HFFc6 (cell line): ENCODE data around the gene DDIT4L. TPM values are rescaled to one million over a fixed set of nuclear protein-coding genes. Genes with fewer than 3 reads are reported as not detected.

Source experiments
- DNase-seq: peaks from one replicate; pipeline ENCODE4 v3.0.0-alpha.2; 2018
- H3K27ac Mint-ChIP-seq: 2 replicates; pipeline ENCODE4 v1.8.0; 2020; ENCODE audit warnings: mild to moderate bottlenecking, mixed read lengths
- H3K27me3 Mint-ChIP-seq: 2 replicates; pipeline ENCODE4 v1.8.0; 2021; ENCODE audit warnings: mild to moderate bottlenecking, moderate library complexity, mixed read lengths; ENCODE audit not compliant: insufficient read depth
- H3K36me3 Mint-ChIP-seq: 2 replicates; pipeline ENCODE4 v1.8.0; 2021; ENCODE audit warnings: low read depth, mixed read lengths
- H3K4me1 Mint-ChIP-seq: 2 replicates; pipeline ENCODE4 v1.8.0; 2020; ENCODE audit warnings: low read depth, mixed read lengths
- H3K4me3 Mint-ChIP-seq: 2 replicates; pipeline ENCODE4 v1.8.0; 2020; ENCODE audit warnings: mild to moderate bottlenecking, moderate library complexity, mixed read lengths
- H3K9me3 Mint-ChIP-seq: 2 replicates; pipeline ENCODE4 v1.8.0; 2020; ENCODE audit warnings: mild to moderate bottlenecking, mixed read lengths
- CTCF ChIP-seq: fragments of 200-600 bp; sonication (generic); IDR thresholded peaks from 2 replicates; pipeline ENCODE4 v1.5.0; 2021; ENCODE audit warnings: antibody characterized with exemption, mild to moderate bottlenecking
- total RNA-seq, 6 experiments: library from RNA; stranded (reverse); fragmentation: NEBNext Ultra II Directional; extraction: Animal tissue kit (Norgen Biotek cat#: 25700); gene quantifications; 2 replicates in 1 of 6; 3 replicates in 5 of 6; pipeline ENCODE4 v1.2.3, GENCODE V29; 2021

Gene DDIT4L
- total RNA-seq, 6 experiments from 2014 or later, result 0.10 to 3.5 (median 0.39) TPM

GRCh38 chr4:100170986-100171385, 19.3 kb downstream of the DDIT4L start:
- Mint-ChIP-seq H3K4me1 (peaks cover 35% of the 10 kb centered on the region), H3K9me3 (no peaks in the 10 kb centered on the region), H3K27me3 (no peaks in the 10 kb centered on the region; the same call in none of the 2 replicates), H3K4me3 (no peak overlapping the region), H3K27ac (no peak overlapping the region), H3K36me3 (no peaks in the 10 kb centered on the region)
- no peak for TF ChIP-seq CTCF
- DNase-seq, result no peak

GRCh38 chr4:100169491-100170485, 20.5 kb downstream of the DDIT4L start:
- Mint-ChIP-seq H3K27me3 (no peaks in the 10 kb centered on the region; the same call in none of the 2 replicates), H3K36me3 (no peaks in the 10 kb centered on the region), H3K4me3 (no peak overlapping the region), H3K9me3 (no peaks in the 10 kb centered on the region), H3K4me1 (peaks cover 35% of the 10 kb centered on the region), H3K27ac (no peak overlapping the region)
- no peak for DNase-seq
- no peak for TF ChIP-seq CTCF

GRCh38 chr4:100168521-100168920, 21.7 kb downstream of the DDIT4L start:
- DNase-seq, result peak; percentile 55
- peak overlapping the region; percentile 63 for H3K4me3 Mint-ChIP-seq
- no peak for TF ChIP-seq CTCF
- no peaks in the 10 kb centered on the region for H3K36me3 Mint-ChIP-seq
- no peaks in the 10 kb centered on the region for H3K9me3 Mint-ChIP-seq
- H3K27ac Mint-ChIP-seq, result peak overlapping the region; percentile 19
- peaks cover 35% of the 10 kb centered on the region for H3K4me1 Mint-ChIP-seq
- H3K27me3 Mint-ChIP-seq, result no peaks in the 10 kb centered on the region; the same call in none of the 2 replicates

- Mint-ChIP-seq H3K4me3 (no peak overlapping the region), H3K36me3 (no peaks in the 10 kb centered on the region; the same call in 1 of the 2 replicates), H3K9me3 (peaks cover 6% of the 10 kb centered on the region; the same call in 1 of the 2 replicates), H3K27ac (no peak overlapping the region), H3K4me1 (peaks cover 35% of the 10 kb centered on the region), H3K27me3 (no peaks in the 10 kb centered on the region)
- no peak for TF ChIP-seq CTCF
- DNase-seq, result no peak
Observed at GRCh38 chr4:100166297-100167039, 23.8 kb downstream of the DDIT4L start.

- Mint-ChIP-seq H3K27ac (no peak overlapping the region), H3K4me3 (no peak overlapping the region), H3K9me3 (peaks cover 6% of the 10 kb centered on the region; the same call in 1 of the 2 replicates), H3K27me3 (no peaks in the 10 kb centered on the region), H3K36me3 (no peaks in the 10 kb centered on the region; the same call in 1 of the 2 replicates), H3K4me1 (peaks cover 31% of the 10 kb centered on the region)
- no peak for DNase-seq
- no peak for TF ChIP-seq CTCF
Observed at GRCh38 chr4:100165809-100166208, 24.5 kb downstream of the DDIT4L start.
